GM23338 (cell line): ENCODE data around the gene RIMKLB. TPM values are rescaled to one million over a fixed set of nuclear protein-coding genes. Genes with fewer than 3 reads are reported as not detected.

Experiments
- ATAC-seq: fragments of 200-7000 bp; cut with Tn5 transposase; 3 replicates; pipeline ENCODE4 v1.9.1; 2020
- DNase-seq: peaks from one replicate; pipeline ENCODE4 v3.0.0-alpha.2; 2015; ENCODE audit warnings: low spot score
- H2AFZ ChIP-seq: fragments of 200-600 bp; sonication (generic); 2 replicates; pipeline ENCODE4 v1.8.0; 2016; ENCODE audit warnings: antibody characterized with exemption, mild to moderate bottlenecking, moderate library complexity
- H3F3A ChIP-seq: fragments of 200-600 bp; sonication (generic); replicated peaks from 2 replicates; pipeline ENCODE4 v1.8.0; 2017; ENCODE audit warnings: antibody characterized with exemption, mixed run types, low read depth
- H3K27ac ChIP-seq: fragments of 200-600 bp; sonication (generic); 2 replicates; pipeline ENCODE4 v1.6.1; 2016; ENCODE audit warnings: low read depth
- H3K27me3 ChIP-seq: fragments of 200-600 bp; sonication (generic); 2 replicates; pipeline ENCODE4 v1.8.0; 2016; ENCODE audit warnings: mild to moderate bottlenecking, mixed run types, moderate library complexity; ENCODE audit not compliant: insufficient read depth
- H3K36me3 ChIP-seq: fragments of 200-600 bp; sonication (generic); 2 replicates; pipeline ENCODE4 v1.8.0; 2016; ENCODE audit warnings: mild to moderate bottlenecking; ENCODE audit not compliant: insufficient read depth
- H3K4me1 ChIP-seq: fragments of 200-600 bp; sonication (generic); 2 replicates; pipeline ENCODE4 v1.8.0; 2016; ENCODE audit warnings: mild to moderate bottlenecking, moderate library complexity; ENCODE audit not compliant: insufficient read depth
- H3K4me2 ChIP-seq: fragments of 200-600 bp; sonication (generic); 2 replicates; pipeline ENCODE4 v1.7.1; 2017; ENCODE audit warnings: mixed run types
- H3K4me3 ChIP-seq: fragments of 200-600 bp; sonication (generic); 2 replicates; pipeline ENCODE4 v1.6.1; 2016; ENCODE audit warnings: mixed run types
- H3K79me2 ChIP-seq: fragments of 200-600 bp; sonication (generic); replicated peaks from 2 replicates; pipeline ENCODE4 v1.8.0; 2017; ENCODE audit warnings: mild to moderate bottlenecking; ENCODE audit not compliant: insufficient read depth
- H3K9me2 ChIP-seq: fragments of 200-600 bp; sonication (generic); 2 replicates; pipeline ENCODE4 v1.8.0; 2017; ENCODE audit not compliant: insufficient read depth
- H4K20me1 ChIP-seq: fragments of 200-600 bp; sonication (generic); replicated peaks from 2 replicates; pipeline ENCODE4 v1.8.0; 2017; ENCODE audit warnings: mild to moderate bottlenecking; ENCODE audit not compliant: insufficient read depth
- H3K27ac Mint-ChIP-seq: 2 replicates; pipeline ENCODE4 v1.8.0; 2020; ENCODE audit warnings: inconsistent platforms, mild to moderate bottlenecking, moderate library complexity, mixed read lengths
- H3K27me3 Mint-ChIP-seq: 3 replicates; pipeline ENCODE4 v1.8.0; 2022; ENCODE audit warnings: low read depth, mild to moderate bottlenecking, moderate library complexity, mixed read lengths, inconsistent platforms; ENCODE audit not compliant: insufficient read depth, poor library complexity
- H3K36me3 Mint-ChIP-seq: 3 replicates; pipeline ENCODE4 v1.8.0; 2021; ENCODE audit warnings: low read depth, mild to moderate bottlenecking, inconsistent platforms, moderate library complexity, mixed read lengths
- H3K4me1 Mint-ChIP-seq: 3 replicates; pipeline ENCODE4 v1.8.0; 2020; ENCODE audit warnings: mild to moderate bottlenecking, inconsistent platforms, mixed read lengths
- H3K4me3 Mint-ChIP-seq: 3 replicates; pipeline ENCODE4 v1.8.0; 2021; ENCODE audit warnings: moderate library complexity, mild to moderate bottlenecking, inconsistent platforms, mixed read lengths
- H3K9me3 Mint-ChIP-seq: 3 replicates; pipeline ENCODE4 v1.8.0; 2020; ENCODE audit warnings: moderate library complexity, mild to moderate bottlenecking, inconsistent platforms, mixed read lengths
- CREB1 ChIP-seq: fragments of 250-450 bp; sonication (Bioruptor Pico); IDR thresholded peaks from 2 replicates; pipeline ENCODE4 v1.5.0; 2020; ENCODE audit warnings: low read depth, mild to moderate bottlenecking, moderate library complexity
- CTCF ChIP-seq, 2 experiments: fragments of 200-600 bp in 1 of 2; sonication (generic) in 1 of 2; conservative IDR thresholded peaks; 2 replicates each; pipeline versions ENCODE4 v1.5.1 to v1.6.1; 2016 to 2017; ENCODE audit warnings: antibody characterized with exemption in 2 of 2, low read depth in 2 of 2, mild to moderate bottlenecking in 2 of 2, moderate library complexity in 1 of 2
- ETS1 ChIP-seq: IDR thresholded peaks from 2 replicates; pipeline ENCODE4 v1.6.1; 2016; ENCODE audit warnings: antibody characterized with exemption
- EZH2 ChIP-seq: fragments of 200-600 bp; sonication (generic); IDR thresholded peaks from one replicate; pipeline ENCODE4 v1.8.0; 2017; ENCODE audit warnings: antibody characterized with exemption, mild to moderate bottlenecking, low read depth; ENCODE audit not compliant: unreplicated experiment
- EZH2phosphoT487 ChIP-seq: fragments of 200-600 bp; sonication (generic); IDR thresholded peaks from one replicate; pipeline ENCODE4 v1.8.1; 2018; ENCODE audit warnings: antibody characterized with exemption; ENCODE audit not compliant: unreplicated experiment
- JUNB ChIP-seq: IDR thresholded peaks from one replicate; pipeline ENCODE4 v1.6.1; 2016; ENCODE audit warnings: antibody characterized with exemption; ENCODE audit not compliant: unreplicated experiment
- NANOG ChIP-seq: IDR thresholded peaks from 2 replicates; pipeline ENCODE4 v1.6.1; 2016; ENCODE audit warnings: antibody characterized with exemption, borderline replicate concordance
- POLR2AphosphoS5 ChIP-seq: IDR thresholded peaks from 2 replicates; pipeline ENCODE4 v1.6.1; 2016; ENCODE audit warnings: antibody characterized with exemption, low read depth
- STAT1 ChIP-seq: IDR thresholded peaks from one replicate; pipeline ENCODE4 v1.6.1; 2016; ENCODE audit warnings: antibody characterized with exemption; ENCODE audit not compliant: unreplicated experiment
- ZNF462 ChIP-seq: fragments of 250-450 bp; sonication (Bioruptor Pico); IDR thresholded peaks from 2 replicates; pipeline ENCODE4 v1.5.0; 2020; ENCODE audit warnings: mild to moderate bottlenecking, moderate library complexity
- polyA plus RNA-seq: library from polyadenylated mRNA; unstranded; fragments of >200 nt; fragmentation: Nextera tagmentation; extraction: Ambion mirVana; gene quantifications from 2 replicates; pipeline ENCODE4 v1.2.1, GENCODE V29; 2016
- total RNA-seq: library from RNA; depleted of rRNA; stranded (reverse); fragments of >200 nt; shearing (Covaris generic); gene quantifications from 2 replicates; pipeline ENCODE4 v1.2.3, GENCODE V29; 2014

The RIMKLB gene
- total and polyA plus RNA-seq, 2 experiments from 2014 or later: 87.0 to 104 TPM

- Histone ChIP-seq H3K9me2 (no peaks in the 10 kb centered on the region), H3K27me3 (no peaks in the 10 kb centered on the region), H4K20me1 (peaks cover 10% of the 10 kb centered on the region; the same call in 1 of the 2 replicates), H3F3A (no peaks in the 10 kb centered on the region; the same call in 1 of the 2 replicates), H3K4me3 (peak overlapping the region; percentile 3; the same call in 1 of the 2 replicates), H2AFZ (no peak overlapping the region), H3K4me2 (peak overlapping the region; percentile 59), H3K4me1 (peaks cover 55% of the 10 kb centered on the region), H3K36me3 (peaks cover 4% of the 10 kb centered on the region), H3K27ac (peak overlapping the region; percentile 23), H3K79me2 (peaks cover 92% of the 10 kb centered on the region)
- Mint-ChIP-seq H3K9me3 (no peaks in the 10 kb centered on the region), H3K4me1 (peaks cover 63% of the 10 kb centered on the region), H3K27ac (peak overlapping the region; percentile 57; the same call in 1 of the 2 replicates), H3K27me3 (peaks cover 2% of the 10 kb centered on the region), H3K36me3 (peaks cover 65% of the 10 kb centered on the region), H3K4me3 (peak overlapping the region; percentile 28; the same call in 1 of the 3 replicates)
- ATAC-seq (peak; percentile 39), DNase-seq (peak; percentile 45)
- TF ChIP-seq ZNF462 (CRISPR knock-in tag) (no peak), POLR2AphosphoS5 (no peak), JUNB (no peak), EZH2 (no peak), EZH2phosphoT487 (no peak), ETS1 (no peak), CTCF (conservative IDR thresholded peaks at IDR 0.05; ENCODE audit: low read depth in 2 of 2) (no peak), CREB1 (CRISPR knock-in tag) (no peak), STAT1 (no peak), NANOG (no peak)
Measured at GRCh38 chr12:8722286-8722800, 24.6 kb downstream of the RIMKLB start.
